Ascending aorta (tissue), 2 donors: Measurements from ENCODE around the gene TLR5. TPM values are rescaled to one million over a fixed set of nuclear protein-coding genes. Genes with fewer than 3 reads are reported as not detected.

Source experiments
- DNase-seq, 2 donors: peaks; one replicate each; pipeline ENCODE4 v3.0.0-alpha.2; 2019; ENCODE audit warnings: low spot score in 2 of 2
- H3K27ac ChIP-seq, 2 donors: fragments of 200-600 bp; sonication (generic); one replicate each; pipeline ENCODE4 v1.5.1; 2016 to 2017; ENCODE audit warnings: mild to moderate bottlenecking in 1 of 2
- H3K27me3 ChIP-seq: fragments of 200-600 bp; sonication (generic); one replicate; pipeline ENCODE4 v1.5.1; 2017
- H3K36me3 ChIP-seq, 2 donors: fragments of 200-600 bp; sonication (generic); one replicate each; pipeline ENCODE4 v1.5.1; 2016
- H3K4me1 ChIP-seq, 2 donors: fragments of 200-600 bp; sonication (generic); one replicate each; pipeline ENCODE4 v1.5.1; 2016 to 2017; ENCODE audit warnings: mild to moderate bottlenecking in 1 of 2
- H3K4me3 ChIP-seq, 2 donors: fragments of 200-600 bp; sonication (generic); one replicate each; pipeline ENCODE4 v1.5.1; 2016 to 2017; ENCODE audit warnings: mild to moderate bottlenecking in 1 of 2
- H3K9me3 ChIP-seq, 2 donors: fragments of 200-600 bp; sonication (generic); one replicate each; pipeline ENCODE4 v1.5.1; 2016
- intact Hi-C: fragments of 100-400 bp; cut with DNase I; formaldehyde crosslinking; loops from one replicate; pipeline ENCODE4 v1.15.1; 2023
- total RNA-seq: library from RNA; depleted of rRNA; stranded (reverse); fragments of >200 nt; gene quantifications from one replicate; pipeline ENCODE4 v1.1.0, GENCODE V29; 2016
- TF ChIP-seq, protein P1 (sequence below), 3 experiments: fragments of 200-600 bp in 2 of 3; fragments of 450-650 bp in 1 of 3; sonication (generic) in 2 of 3; IDR thresholded peaks; one replicate each; pipeline ENCODE4 v1.5.1; 2016 to 2019; ENCODE audit warnings: antibody characterized with exemption in 3 of 3, mild to moderate bottlenecking in 1 of 3, moderate library complexity in 1 of 3

TLR5 gene
- total RNA-seq, 1 donor from 2014 or later: 3.9 TPM

GRCh38 chr1:223077247-223077833 is 65.7 kb downstream of the TLR5 start:
- intact Hi-C loops: no loop called here
- Histone ChIP-seq H3K9me3 (no peaks in the 10 kb centered on the region), H3K4me1 (peaks cover 0 to 9% of the 10 kb centered on the region in 2 donors), H3K4me3 (no peak overlapping the region), H3K27me3 (no peaks in the 10 kb centered on the region), H3K27ac (no peak overlapping the region), H3K36me3 (no peaks in the 10 kb centered on the region)
- DNase-seq: no peak
- TF ChIP-seq, protein P1, sequence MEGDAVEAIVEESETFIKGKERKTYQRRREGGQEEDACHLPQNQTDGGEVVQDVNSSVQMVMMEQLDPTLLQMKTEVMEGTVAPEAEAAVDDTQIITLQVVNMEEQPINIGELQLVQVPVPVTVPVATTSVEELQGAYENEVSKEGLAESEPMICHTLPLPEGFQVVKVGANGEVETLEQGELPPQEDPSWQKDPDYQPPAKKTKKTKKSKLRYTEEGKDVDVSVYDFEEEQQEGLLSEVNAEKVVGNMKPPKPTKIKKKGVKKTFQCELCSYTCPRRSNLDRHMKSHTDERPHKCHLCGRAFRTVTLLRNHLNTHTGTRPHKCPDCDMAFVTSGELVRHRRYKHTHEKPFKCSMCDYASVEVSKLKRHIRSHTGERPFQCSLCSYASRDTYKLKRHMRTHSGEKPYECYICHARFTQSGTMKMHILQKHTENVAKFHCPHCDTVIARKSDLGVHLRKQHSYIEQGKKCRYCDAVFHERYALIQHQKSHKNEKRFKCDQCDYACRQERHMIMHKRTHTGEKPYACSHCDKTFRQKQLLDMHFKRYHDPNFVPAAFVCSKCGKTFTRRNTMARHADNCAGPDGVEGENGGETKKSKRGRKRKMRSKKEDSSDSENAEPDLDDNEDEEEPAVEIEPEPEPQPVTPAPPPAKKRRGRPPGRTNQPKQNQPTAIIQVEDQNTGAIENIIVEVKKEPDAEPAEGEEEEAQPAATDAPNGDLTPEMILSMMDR (IDR thresholded peaks at IDR 0.05): no peak

GRCh38 chr1:223076362-223076761 is 66.7 kb downstream of the TLR5 start:
- Histone ChIP-seq H3K4me1 (peaks cover 0 to 9% of the 10 kb centered on the region in 2 donors), H3K36me3 (no peaks in the 10 kb centered on the region), H3K27me3 (no peaks in the 10 kb centered on the region), H3K4me3 (no peak overlapping the region), H3K27ac (no peak overlapping the region), H3K9me3 (no peaks in the 10 kb centered on the region)
- TF ChIP-seq, protein P1 (IDR thresholded peaks at IDR 0.05): no peak
- intact Hi-C loops: no loop called here
- DNase-seq: no peak

DNA sequence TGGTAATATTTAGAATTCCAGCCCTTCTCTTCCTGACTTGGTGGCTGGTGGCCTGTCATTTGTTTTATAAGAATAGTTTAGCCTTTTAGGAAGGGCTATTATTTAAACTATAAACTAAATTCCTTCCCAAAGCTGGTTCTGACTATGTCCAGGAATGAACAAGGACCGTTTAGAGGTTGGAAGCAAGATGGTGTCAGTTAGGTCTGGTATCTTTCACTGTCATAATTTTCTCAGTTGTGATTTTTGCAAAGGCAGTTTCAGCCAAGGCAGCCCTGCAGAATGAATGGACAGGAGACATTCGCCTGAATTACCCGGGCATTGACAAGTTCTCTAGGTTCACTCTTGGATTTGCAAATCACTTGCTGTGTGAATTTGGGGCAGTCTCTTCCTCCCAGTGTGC is 67.2 kb downstream of the TLR5 start:
- Histone ChIP-seq H3K4me3 (no peak overlapping the region), H3K27ac (peak overlapping the region in 1 of 2 donors; percentile 79), H3K36me3 (no peaks in the 10 kb centered on the region), H3K9me3 (no peaks in the 10 kb centered on the region), H3K27me3 (no peaks in the 10 kb centered on the region), H3K4me1 (peaks cover 0 to 9% of the 10 kb centered on the region in 2 donors)
- intact Hi-C loops: no loop called here
- no peak for DNase-seq
- TF ChIP-seq, protein P1 (IDR thresholded peaks at IDR 0.05): no peak

DNA sequence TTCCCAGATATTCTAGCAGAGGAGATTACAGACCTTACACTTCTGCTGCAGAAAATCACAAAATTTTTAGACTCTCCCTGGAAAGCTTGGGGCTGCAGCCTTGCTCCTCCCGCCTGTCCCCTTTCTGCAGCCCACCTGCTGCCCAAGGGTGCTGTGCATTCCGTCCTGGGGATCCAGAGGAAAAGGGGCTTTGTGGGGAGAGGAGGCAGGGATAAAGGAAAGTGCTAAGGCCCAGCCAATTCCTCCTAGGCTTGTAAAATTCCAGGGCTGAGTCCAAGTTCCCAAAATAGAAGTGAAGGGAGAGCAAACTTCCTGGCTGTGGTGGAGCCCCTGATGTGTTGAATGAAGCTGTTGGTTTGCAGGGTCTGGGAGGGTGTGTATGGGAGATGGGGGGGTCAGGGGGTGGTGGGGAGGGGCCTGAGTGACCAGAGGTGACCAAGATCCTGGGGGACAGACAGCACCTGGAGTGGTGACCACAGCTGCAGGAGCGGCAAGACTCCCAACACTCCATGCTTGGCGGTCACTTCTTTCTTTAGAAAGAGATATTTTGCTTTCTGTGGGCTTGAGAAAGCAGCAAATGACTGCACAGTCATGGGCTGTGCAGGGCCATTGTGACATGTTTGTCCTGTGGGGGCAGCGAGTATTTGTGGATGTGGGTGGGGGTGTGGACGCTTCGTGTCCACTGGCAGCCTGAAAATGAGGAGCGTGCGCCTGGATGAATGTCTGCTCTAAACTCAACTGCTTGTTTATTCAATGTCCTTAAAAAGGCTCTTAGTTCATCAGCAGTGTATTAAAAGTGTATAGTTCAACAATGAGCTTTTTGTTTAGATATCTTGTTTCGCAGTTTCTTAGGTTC is 68.4 kb downstream of the TLR5 start:
- intact Hi-C loops: no loop called here
- Histone ChIP-seq H3K4me3 (peak overlapping the region in 1 of 2 donors; percentile 51), H3K27ac (peak overlapping the region; percentile 75 to 79)

DNA sequence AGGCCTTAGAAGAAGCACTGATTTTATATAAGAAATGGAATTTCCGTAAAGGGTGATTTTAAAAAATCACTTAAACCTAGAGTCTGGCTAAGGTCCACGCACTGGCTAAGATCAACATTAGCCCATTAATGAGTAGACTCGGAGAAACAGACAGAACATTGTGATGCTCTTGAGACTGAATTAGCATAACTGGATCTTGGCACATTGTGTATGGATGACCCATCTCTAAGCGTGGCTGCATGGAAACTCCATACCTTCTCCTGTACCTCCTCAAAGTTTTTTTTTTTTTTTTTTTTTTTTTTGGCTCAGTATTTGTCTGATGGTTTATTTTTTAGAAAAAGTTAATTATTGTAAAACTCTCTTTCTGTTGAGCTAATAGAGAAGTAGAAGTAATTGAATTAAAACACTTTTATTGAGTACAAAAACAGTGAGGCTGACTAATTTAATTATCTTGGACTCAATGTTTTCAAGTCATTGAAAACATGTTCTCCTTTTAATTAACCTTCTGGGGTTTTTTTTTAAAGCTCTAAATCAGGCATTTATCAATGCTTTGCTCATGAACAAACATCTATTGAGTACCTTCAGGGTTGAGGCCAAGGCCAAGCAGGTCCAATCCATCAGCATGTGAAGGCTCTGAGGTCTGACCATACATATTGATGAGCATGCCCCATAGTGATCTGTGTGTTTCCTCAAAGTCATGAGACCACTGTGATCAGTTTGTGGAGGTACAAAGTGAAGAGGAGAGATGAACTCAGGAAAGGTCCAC is 74.0 kb downstream of the TLR5 start:
- no peaks in the 10 kb centered on the region for H3K27me3 ChIP-seq
- no peaks in the 10 kb centered on the region for H3K36me3 ChIP-seq
- no peaks in the 10 kb centered on the region for H3K4me1 ChIP-seq
- TF ChIP-seq, protein P1 (IDR thresholded peaks at IDR 0.05): no peak
- H3K4me3 ChIP-seq: no peak overlapping the region
- intact Hi-C loops: no loop called here
- no peaks in the 10 kb centered on the region for H3K9me3 ChIP-seq
- DNase-seq: no peak
- no peak overlapping the region for H3K27ac ChIP-seq

More for the DNA sequence above, 68.4 kb downstream of the TLR5 start:
- Histone ChIP-seq H3K36me3 (no peaks in the 10 kb centered on the region), H3K9me3 (no peaks in the 10 kb centered on the region), H3K27me3 (no peaks in the 10 kb centered on the region), H3K4me1 (peaks cover 0 to 9% of the 10 kb centered on the region in 2 donors)
- no peak for DNase-seq
- TF ChIP-seq, protein P1 (IDR thresholded peaks at IDR 0.05): no peak
